ENCODE measurements around the gene LNX1. TPM values are rescaled to one million over a fixed set of nuclear protein-coding genes. Genes with fewer than 3 reads are reported as not detected.

The LNX1 gene
- total RNA-seq, 1 donor from 2014 or later, result 11.8 TPM

- TF ChIP-seq, protein P1, sequence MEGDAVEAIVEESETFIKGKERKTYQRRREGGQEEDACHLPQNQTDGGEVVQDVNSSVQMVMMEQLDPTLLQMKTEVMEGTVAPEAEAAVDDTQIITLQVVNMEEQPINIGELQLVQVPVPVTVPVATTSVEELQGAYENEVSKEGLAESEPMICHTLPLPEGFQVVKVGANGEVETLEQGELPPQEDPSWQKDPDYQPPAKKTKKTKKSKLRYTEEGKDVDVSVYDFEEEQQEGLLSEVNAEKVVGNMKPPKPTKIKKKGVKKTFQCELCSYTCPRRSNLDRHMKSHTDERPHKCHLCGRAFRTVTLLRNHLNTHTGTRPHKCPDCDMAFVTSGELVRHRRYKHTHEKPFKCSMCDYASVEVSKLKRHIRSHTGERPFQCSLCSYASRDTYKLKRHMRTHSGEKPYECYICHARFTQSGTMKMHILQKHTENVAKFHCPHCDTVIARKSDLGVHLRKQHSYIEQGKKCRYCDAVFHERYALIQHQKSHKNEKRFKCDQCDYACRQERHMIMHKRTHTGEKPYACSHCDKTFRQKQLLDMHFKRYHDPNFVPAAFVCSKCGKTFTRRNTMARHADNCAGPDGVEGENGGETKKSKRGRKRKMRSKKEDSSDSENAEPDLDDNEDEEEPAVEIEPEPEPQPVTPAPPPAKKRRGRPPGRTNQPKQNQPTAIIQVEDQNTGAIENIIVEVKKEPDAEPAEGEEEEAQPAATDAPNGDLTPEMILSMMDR (IDR thresholded peaks at IDR 0.05), result no peak
- no peak for TF ChIP-seq POLR2A (IDR thresholded peaks at IDR 0.05)
- TF ChIP-seq POLR2AphosphoS5 (IDR thresholded peaks at IDR 0.05; ENCODE audit: insufficient read depth in 1 of 2, low read depth in 1 of 2), result no peak
- DNase-seq (ENCODE audit: extremely low spot score in 2 of 2), result no peak
- H3K9me3 ChIP-seq, result no peaks in the 10 kb centered on the region
- no peaks in the 10 kb centered on the region for H3K27me3 ChIP-seq
- intact Hi-C loops (cut with DNase I), result no loop called here
- H3K36me3 ChIP-seq, result no peaks in the 10 kb centered on the region
- no peaks in the 10 kb centered on the region for H3K4me1 ChIP-seq
- H3K27ac ChIP-seq, result no peak overlapping the region
- H3K4me3 ChIP-seq, result no peak overlapping the region
Measured at GRCh38 chr4:53547983-53548382, 43.3 kb downstream of the LNX1 start.

DNA sequence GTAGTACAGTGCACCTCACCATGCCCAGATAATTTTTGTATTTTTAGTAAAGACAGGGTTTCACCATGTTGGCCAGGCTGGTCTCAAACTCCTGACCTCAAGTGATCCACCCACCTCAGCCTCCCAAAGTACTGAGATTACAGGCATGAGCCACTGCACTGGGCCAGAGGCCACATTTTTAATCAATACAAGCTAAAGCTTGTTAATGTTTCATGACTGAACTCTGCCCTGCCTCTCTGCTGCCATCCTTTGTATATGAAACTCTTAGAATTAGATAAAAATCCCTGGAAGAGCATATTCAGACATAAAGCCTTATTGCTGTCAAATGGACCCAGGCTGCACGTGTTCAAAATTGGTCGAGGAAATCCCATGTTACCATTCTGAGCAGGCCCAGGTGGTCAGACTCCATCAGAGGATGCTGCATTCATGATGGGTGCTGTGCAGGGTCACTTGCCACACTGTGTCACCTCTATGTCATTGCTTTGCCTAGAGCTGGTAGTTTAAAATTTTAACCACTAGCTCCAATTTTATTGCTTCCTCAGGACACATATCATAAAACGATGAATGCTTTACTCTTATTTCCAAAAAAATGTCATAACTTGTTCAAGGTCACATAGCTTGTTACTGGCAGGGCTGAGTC lies 45.2 kb downstream of the LNX1 start:
- Histone ChIP-seq H3K4me3 (no peak overlapping the region), H3K4me1 (peaks cover 12% of the 10 kb centered on the region), H3K9me3 (no peaks in the 10 kb centered on the region), H3K27me3 (no peaks in the 10 kb centered on the region), H3K27ac (no peak overlapping the region), H3K36me3 (no peaks in the 10 kb centered on the region)
- no peak for DNase-seq (ENCODE audit: extremely low spot score in 2 of 2)
- TF ChIP-seq POLR2AphosphoS5 (IDR thresholded peaks at IDR 0.05; ENCODE audit: insufficient read depth in 1 of 2, low read depth in 1 of 2) (no peak), POLR2A (IDR thresholded peaks at IDR 0.05) (no peak)
- TF ChIP-seq, protein P1 (IDR thresholded peaks at IDR 0.05), result no peak
- intact Hi-C loops (cut with DNase I), result no loop called here

GRCh38 chr4:53545273-53545672 lies 46.0 kb downstream of the LNX1 start:
- H3K27ac ChIP-seq, result no peak overlapping the region
- peaks cover 20% of the 10 kb centered on the region for H3K4me1 ChIP-seq
- no peak overlapping the region for H3K4me3 ChIP-seq
- no peaks in the 10 kb centered on the region for H3K27me3 ChIP-seq
- H3K9me3 ChIP-seq, result no peaks in the 10 kb centered on the region
- intact Hi-C loops (cut with DNase I), result no loop called here
- H3K36me3 ChIP-seq, result no peaks in the 10 kb centered on the region
- DNase-seq (ENCODE audit: extremely low spot score in 2 of 2), result no peak
- TF ChIP-seq POLR2A (IDR thresholded peaks at IDR 0.05), result no peak
- TF ChIP-seq POLR2AphosphoS5 (IDR thresholded peaks at IDR 0.05; ENCODE audit: insufficient read depth in 1 of 2, low read depth in 1 of 2), result no peak
- TF ChIP-seq, protein P1 (IDR thresholded peaks at IDR 0.05), result no peak

DNA sequence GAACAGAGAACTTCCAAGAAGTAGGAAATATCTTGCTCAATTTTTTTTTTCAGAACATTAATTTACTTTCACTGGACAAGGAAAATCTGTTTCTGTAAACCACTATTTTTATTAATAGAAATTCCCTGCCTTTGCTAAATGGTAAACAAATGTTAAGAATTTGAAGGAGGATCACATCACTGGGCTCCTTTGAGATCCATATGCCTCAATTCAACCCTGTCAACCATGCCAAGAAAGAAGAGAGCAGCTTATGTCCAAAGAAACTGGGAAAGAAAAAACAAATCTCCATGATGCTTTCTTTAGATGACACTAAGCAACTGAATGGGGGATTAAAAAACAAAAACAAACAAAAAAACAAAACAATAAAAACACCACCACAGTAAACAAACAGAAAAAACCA lies 47.7 kb downstream of the LNX1 start:
- no peaks in the 10 kb centered on the region for H3K9me3 ChIP-seq
- no peaks in the 10 kb centered on the region for H3K36me3 ChIP-seq
- no peak for DNase-seq (ENCODE audit: extremely low spot score in 2 of 2)
- TF ChIP-seq, protein P1 (IDR thresholded peaks at IDR 0.05), result no peak
- no peak for TF ChIP-seq POLR2A (IDR thresholded peaks at IDR 0.05)
- TF ChIP-seq POLR2AphosphoS5 (IDR thresholded peaks at IDR 0.05; ENCODE audit: insufficient read depth in 1 of 2, low read depth in 1 of 2), result no peak
- no peak overlapping the region for H3K27ac ChIP-seq
- intact Hi-C loops (cut with DNase I), result loop anchor here (5.0 kb wide), 1 partner anchor 486 kb away; no protein-coding TSS in a partner anchor
- no peak overlapping the region for H3K4me3 ChIP-seq
- no peaks in the 10 kb centered on the region for H3K27me3 ChIP-seq
- H3K4me1 ChIP-seq, result peaks cover 36% of the 10 kb centered on the region

GRCh38 chr4:53541577-53542206 lies 49.6 kb downstream of the LNX1 start:
- no peak for DNase-seq (ENCODE audit: extremely low spot score in 2 of 2)
- TF ChIP-seq POLR2AphosphoS5 (IDR thresholded peaks at IDR 0.05; ENCODE audit: insufficient read depth in 1 of 2, low read depth in 1 of 2) (peak in 1 of 2 donors; percentile 69), POLR2A (IDR thresholded peaks at IDR 0.05) (no peak)
- TF ChIP-seq, protein P1 (IDR thresholded peaks at IDR 0.05), result no peak
- intact Hi-C loops (cut with DNase I), result loop anchor here (5.0 kb wide), 1 partner anchor 484 kb away; no protein-coding TSS in a partner anchor
- H3K27ac ChIP-seq, result peak overlapping the region; percentile 71
- H3K4me1 ChIP-seq, result peaks cover 44% of the 10 kb centered on the region
- H3K36me3 ChIP-seq, result no peaks in the 10 kb centered on the region
- no peak overlapping the region for H3K4me3 ChIP-seq
- no peaks in the 10 kb centered on the region for H3K27me3 ChIP-seq
- H3K9me3 ChIP-seq, result no peaks in the 10 kb centered on the region

Data from vagina (tissue), 2 donors.